LNCaP clone FGC (cell line): ENCODE data around the gene YTHDF1.

Source experiments
- DNase-seq: peaks from one replicate; pipeline ENCODE4 v3.0.0-alpha.2; 2011; ENCODE audit warnings: low read depth
- H3K4me3 ChIP-seq: 2 replicates; pipeline ENCODE4 v1.5.1; 2011; ENCODE audit warnings: mild to moderate bottlenecking, low read depth, low read length, control low read depth
- CTCF ChIP-seq: IDR thresholded peaks from 2 replicates; pipeline ENCODE4 v1.5.1; 2012; ENCODE audit warnings: mild to moderate bottlenecking; ENCODE audit not compliant: control insufficient read depth, insufficient read depth; ENCODE audit errors: extremely low read depth

YTHDF1 gene

GRCh38 chr20:63212393-63212730 lies 3.6 kb downstream of the YTHDF1 start:
- H3K4me3 ChIP-seq: no peak overlapping the region
- no peak for DNase-seq
- TF ChIP-seq CTCF: no peak

- no peak for TF ChIP-seq CTCF
- DNase-seq: no peak
- H3K4me3 ChIP-seq: no peak overlapping the region
These were observed 5.8 kb downstream of the YTHDF1 start for GRCh38 chr20:63210011-63210605.

GRCh38 chr20:63208346-63208909 lies 7.5 kb downstream of the YTHDF1 start:
- DNase-seq: no peak

GRCh38 chr20:63206878-63207277 lies 9.1 kb downstream of the YTHDF1 start:
- H3K4me3 ChIP-seq: no peak overlapping the region
- no peak for DNase-seq
- no peak for TF ChIP-seq CTCF

More at GRCh38 chr20:63208346-63208909, 7.5 kb downstream of the YTHDF1 start:
- TF ChIP-seq CTCF: no peak
- H3K4me3 ChIP-seq: peak overlapping the region; percentile 14; the same call in 1 of the 2 replicates

- no peak for DNase-seq
- TF ChIP-seq CTCF: no peak
- H3K4me3 ChIP-seq: no peak overlapping the region
These were observed 10.0 kb downstream of the YTHDF1 start for GRCh38 chr20:63205896-63206295.

- DNase-seq: no peak
- TF ChIP-seq CTCF: no peak
- H3K4me3 ChIP-seq: no peak overlapping the region
These were observed 11.6 kb downstream of the YTHDF1 start for GRCh38 chr20:63204362-63204761.
